ENCODE results near the gene EIF3D.
"Not testable (repeated sequence)": the region's sequence is repeated elsewhere in the genome, so short reads cannot be mapped to it uniquely, and the experiment has no call there.

The EIF3D gene

DNA sequence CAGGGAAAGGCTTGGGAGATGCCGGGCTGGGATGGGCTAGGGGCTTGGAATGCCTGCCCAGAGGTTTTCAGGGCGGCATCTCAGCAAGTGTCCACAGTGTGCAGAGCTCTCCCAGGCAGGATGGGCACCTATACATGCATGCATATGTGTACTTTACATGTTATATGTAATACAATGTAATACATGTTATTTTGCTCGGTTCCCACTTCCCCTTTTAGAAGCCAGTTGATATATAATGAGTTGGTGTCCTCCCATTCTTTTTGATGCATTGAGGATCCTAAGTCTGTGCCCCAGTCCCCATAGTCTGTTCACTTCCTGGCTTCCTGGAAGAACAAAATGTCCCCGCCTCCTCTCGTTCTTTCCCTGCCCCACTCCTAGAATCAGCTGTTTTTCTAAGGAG lies 20.1 kb upstream of the EIF3D start:
- DNase-seq (ENCODE audit: low read depth): no peak

GRCh38 chr22:36548606-36549005 lies 19.6 kb upstream of the EIF3D start:
- DNase-seq (ENCODE audit: low read depth): no peak

DNA sequence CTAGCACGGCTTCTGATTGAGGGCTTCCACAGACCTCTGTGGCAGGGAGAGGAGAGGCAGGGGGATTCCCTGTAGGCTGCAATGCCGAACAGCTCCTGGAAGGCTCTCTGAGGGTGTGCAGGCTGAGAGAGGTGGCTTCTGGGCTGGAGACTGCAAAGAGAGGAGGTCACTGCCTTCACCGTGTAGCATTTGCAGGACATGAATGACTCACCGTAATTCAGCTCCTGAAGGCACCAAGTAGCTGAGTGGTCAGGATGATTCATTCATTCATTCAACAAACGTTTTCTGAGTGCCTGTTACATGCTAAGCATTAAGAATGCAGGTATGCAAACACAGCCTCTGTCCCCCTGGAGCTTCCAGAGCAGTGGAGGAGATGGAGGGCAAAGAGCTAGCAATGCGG lies 18.0 kb upstream of the EIF3D start:
- DNase-seq (ENCODE audit: low read depth): no peak

- DNase-seq (ENCODE audit: low read depth): no peak
These were observed 17.3 kb upstream of the EIF3D start for GRCh38 chr22:36546092-36546804.

- no peak for DNase-seq (ENCODE audit: low read depth)
These were observed 15.2 kb upstream of the EIF3D start for GRCh38 chr22:36544107-36544620.

- peak; percentile 29 for DNase-seq (ENCODE audit: low read depth)
These were observed 13.0 kb upstream of the EIF3D start for GRCh38 chr22:36541831-36542411.

DNA sequence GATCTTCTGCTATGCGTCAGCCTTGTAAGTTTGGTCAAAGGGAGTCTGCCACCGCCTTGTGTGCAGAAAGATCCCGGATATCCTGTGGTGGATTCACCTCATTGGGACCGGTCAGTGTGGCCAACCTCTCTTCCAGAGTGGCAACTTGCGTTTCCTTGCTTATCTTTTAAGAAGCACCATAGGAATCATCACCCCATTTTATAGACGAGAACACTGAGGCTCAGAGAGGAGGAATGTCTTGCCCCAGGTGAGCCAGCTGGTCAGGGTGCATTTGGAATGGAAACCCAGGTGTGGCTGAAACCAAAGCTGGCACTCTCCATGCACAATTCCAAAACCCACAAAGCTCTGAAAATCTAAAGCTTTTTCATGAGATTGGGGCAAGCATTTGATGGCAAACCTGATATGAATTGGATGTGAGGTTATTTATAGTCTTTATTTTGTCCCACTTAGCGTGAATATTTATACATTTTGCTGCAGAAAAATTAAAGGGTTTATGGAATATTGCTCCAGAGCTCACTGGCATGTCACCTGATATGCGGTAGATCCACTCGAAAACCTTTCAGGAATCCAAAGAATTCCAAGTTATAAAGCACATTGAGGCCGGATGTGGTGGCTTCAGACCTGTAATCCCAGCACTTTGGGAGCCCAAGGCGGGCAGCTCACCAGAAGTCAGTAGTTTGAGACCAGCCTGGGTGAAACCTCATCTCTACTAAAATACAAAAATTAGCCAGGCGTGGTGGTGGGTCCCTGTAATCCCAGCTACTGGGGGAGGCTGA lies 12.1 kb upstream of the EIF3D start:
- no peak for DNase-seq (ENCODE audit: low read depth)

GRCh38 chr22:36538529-36538928 lies 9.6 kb upstream of the EIF3D start:
- DNase-seq (ENCODE audit: low read depth): no peak

DNA sequence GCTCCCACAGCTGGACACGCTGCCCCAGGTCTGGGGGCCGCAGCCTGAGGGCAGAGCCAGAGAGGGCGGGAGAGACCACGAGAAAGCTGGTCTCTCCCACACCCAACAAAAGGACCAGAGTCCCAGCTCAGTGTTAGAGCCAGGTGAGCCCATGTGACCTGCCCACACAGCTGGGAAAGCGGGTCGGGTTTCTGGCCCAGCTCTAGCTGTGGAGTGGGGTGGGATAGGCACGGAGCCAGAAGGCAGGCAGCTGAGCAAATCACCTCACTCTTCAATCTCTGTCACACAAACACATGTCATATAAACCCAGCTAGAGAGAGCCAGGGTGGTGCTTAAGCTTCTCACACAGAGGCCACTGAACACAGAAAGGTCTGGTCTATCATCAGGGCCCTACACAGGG lies 7.8 kb upstream of the EIF3D start:
- DNase-seq (ENCODE audit: low read depth): no peak

DNA sequence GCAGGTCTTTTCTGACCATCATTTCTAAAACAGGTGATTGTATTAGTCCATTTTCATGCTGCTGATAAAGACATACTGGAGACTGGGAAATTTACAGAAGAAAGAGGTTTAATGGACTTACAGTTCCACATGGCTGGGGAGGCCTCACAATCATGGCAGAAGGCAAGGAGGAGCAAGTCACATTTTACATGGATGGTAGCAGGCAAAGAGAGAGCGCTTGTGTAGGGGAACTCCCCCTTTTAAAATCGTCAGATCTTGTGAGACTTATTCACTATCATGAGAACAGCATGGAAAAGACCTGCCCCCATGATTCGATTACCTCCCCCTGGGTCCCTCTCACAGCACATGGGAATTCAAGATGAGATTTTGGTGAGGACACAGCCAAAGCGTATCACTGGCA lies 4.4 kb upstream of the EIF3D start:
- DNase-seq (ENCODE audit: low read depth): not testable (repeated sequence)

DNA sequence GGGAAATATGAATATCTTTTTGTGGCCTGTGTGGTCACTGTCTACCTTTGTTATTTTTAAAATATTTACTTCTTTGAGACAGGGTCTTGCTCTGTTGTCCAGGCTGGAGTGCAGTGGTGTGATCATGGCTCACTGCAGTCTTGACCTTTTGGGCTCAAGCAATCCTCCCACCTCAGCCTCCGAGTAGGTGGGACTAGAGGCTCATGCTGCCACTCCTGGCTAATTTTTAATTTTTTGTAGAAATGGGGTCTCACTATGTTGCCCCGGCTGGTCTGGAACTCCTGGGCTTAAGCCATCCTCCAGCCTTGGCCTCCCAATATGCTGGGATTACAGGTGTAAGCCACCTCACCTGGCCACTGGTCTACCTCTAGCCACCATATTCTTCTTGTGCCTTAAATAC lies 3.5 kb upstream of the EIF3D start:
- no peak for DNase-seq (ENCODE audit: low read depth)

- no peak for DNase-seq (ENCODE audit: low read depth)
These were observed 625 bp downstream of the EIF3D start for GRCh38 chr22:36528341-36528740.

DNA sequence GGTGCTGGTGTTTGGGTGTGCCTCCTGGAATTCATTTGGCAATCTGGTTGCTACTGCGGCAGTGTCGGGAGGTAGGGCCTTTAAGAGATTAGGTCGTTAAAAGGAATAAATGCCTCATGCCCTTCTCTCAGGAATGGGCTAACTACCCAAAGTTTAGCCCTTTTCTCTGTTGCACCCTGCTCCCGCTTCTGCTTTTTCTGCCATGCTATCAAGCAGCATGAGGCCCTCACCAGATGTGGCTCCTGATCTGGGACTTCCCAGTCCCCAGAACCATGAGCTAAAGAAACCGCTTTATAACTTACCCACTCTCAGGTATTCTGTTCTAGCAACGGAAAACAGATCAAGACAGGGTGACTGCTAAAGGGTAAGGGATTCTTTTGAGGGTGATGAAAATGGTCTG lies 6.3 kb downstream of the EIF3D start:
- no peak for DNase-seq (ENCODE audit: low read depth)

DNA sequence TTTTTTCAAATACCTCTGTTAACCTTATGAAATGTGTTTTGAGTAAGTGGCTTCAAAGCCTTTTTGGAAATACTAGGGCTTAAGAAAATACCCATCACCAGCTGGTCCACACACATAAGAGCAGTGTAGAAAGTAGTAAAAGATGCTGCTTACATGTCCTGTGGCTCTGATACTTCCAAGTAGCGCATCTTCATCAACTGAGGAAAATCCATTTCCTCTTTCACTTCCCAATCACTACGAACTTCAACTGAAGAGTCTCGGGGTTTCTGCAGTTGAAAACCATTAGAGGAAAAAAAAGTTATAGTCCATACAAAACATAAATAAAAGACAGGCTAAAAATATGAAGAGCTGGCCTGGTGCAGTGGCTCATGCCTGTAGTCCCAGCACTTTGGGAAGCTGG lies 8.5 kb downstream of the EIF3D start:
- DNase-seq (ENCODE audit: low read depth): no peak

DNA sequence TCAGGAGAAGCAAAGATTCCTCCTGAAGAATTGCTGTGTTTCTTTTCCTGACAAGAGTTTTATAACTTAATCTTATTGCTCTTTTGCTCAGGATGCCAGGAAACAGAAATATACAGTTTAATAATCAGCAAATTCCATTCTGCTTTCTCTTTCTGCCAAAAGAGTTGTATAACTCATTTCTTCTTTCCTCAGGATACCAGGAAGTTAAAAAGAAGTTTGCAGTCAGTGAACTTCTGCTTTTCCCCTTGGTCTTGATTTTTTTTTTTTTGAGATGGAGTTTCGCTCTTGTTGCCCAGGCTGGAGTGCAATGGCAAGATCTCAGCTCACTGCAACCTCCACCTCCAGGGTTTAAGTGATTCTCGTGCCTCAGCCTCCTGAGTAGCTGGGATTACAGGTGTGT lies 9.1 kb downstream of the EIF3D start:
- DNase-seq (ENCODE audit: low read depth): not testable (repeated sequence)

- no peak for DNase-seq (ENCODE audit: low read depth)
These were observed 14.2 kb downstream of the EIF3D start for GRCh38 chr22:36514766-36515165.

GRCh38 chr22:36512991-36513390 lies 16.0 kb downstream of the EIF3D start:
- no peak for DNase-seq (ENCODE audit: low read depth)

- DNase-seq (ENCODE audit: low read depth): no peak
These were observed 16.6 kb downstream of the EIF3D start for GRCh38 chr22:36512333-36512732.

- DNase-seq (ENCODE audit: low read depth): peak; percentile 25
These were observed 17.7 kb downstream of the EIF3D start for GRCh38 chr22:36510966-36511881.

DNA sequence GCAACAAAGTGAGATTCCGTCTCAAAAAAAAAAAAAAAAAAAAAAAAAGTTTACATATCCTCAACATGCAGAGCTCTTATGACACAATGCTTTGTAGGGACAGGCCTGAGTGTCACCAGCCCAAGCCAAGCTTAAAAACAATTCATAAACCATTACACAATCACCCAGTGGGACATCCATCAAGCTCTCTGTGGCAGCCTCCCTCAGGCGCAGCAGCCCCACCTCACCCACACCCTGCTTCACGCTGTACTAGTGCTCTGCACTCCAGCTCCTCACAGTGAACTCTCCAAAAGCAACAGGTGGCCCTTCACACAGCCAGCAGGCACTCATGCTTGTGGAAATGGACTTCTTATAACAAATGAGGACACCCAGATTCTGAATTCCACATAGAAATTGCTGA lies 18.6 kb downstream of the EIF3D start:
- no peak for DNase-seq (ENCODE audit: low read depth)

DNA sequence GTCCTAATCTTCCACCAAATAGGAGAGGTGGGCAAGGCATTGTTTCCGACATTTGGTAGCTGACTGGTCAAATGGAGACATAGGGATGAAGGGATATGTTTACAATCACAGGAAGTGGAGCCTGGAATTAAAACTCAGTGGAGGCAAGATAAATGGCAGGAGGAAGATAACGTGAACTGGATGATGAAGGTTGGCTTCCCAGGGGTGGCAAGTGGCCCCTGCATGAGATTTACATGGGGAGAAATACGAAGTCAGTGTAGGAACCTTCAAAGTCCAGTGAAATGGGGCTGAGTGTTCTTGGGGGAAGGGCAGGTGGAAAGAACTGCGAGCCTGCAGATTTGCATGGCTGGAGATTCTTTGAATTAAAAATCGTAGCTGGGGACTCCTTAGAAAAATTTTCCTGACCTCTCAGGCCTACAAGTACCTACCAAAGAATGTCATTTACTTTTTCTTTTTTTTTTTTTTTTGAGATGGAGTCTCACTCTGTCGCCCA lies 21.4 kb downstream of the EIF3D start:
- no peak for DNase-seq (ENCODE audit: low read depth)

All from activated T-cell treated with anti-CD3 and anti-CD28 coated beads for 24 hours (primary cell).